Ishikawa (cell line): ENCODE data around the gene SPINK14.

Experiments used
- CEBPB ChIP-seq: IDR thresholded peaks from 2 replicates; pipeline ENCODE4 v1.6.1; 2012
- CREB1 ChIP-seq: IDR thresholded peaks from 2 replicates; pipeline ENCODE4 v1.6.1; 2012; ENCODE audit warnings: low read depth
- EGR1 ChIP-seq: IDR thresholded peaks from 2 replicates; pipeline ENCODE4 v1.6.1; 2012
- EP300 ChIP-seq: IDR thresholded peaks from 2 replicates; pipeline ENCODE4 v1.6.1; 2012; ENCODE audit warnings: borderline replicate concordance
- FOXM1 ChIP-seq: IDR thresholded peaks from 2 replicates; pipeline ENCODE4 v1.6.1; 2012; ENCODE audit warnings: low read depth, borderline replicate concordance
- MAX ChIP-seq: IDR thresholded peaks from 2 replicates; pipeline ENCODE4 v1.6.1; 2012
- NFIC ChIP-seq: IDR thresholded peaks from 2 replicates; pipeline ENCODE4 v1.6.1; 2012
- RAD21 ChIP-seq: IDR thresholded peaks from 2 replicates; pipeline ENCODE4 v1.6.1; 2012; ENCODE audit warnings: low read depth
- REST ChIP-seq: IDR thresholded peaks from 2 replicates; pipeline ENCODE4 v1.6.1; 2012; ENCODE audit warnings: low read depth, mild to moderate bottlenecking
- TAF1 ChIP-seq: IDR thresholded peaks from 2 replicates; pipeline ENCODE4 v1.6.1; 2012; ENCODE audit warnings: low read depth, mild to moderate bottlenecking
- TCF12 ChIP-seq: IDR thresholded peaks from 2 replicates; pipeline ENCODE4 v1.6.1; 2012; ENCODE audit warnings: low read depth
- TEAD4 ChIP-seq: IDR thresholded peaks from 2 replicates; pipeline ENCODE4 v1.6.1; 2012
- USF1 ChIP-seq: IDR thresholded peaks from 2 replicates; pipeline ENCODE4 v1.6.1; 2012
- YY1 ChIP-seq: IDR thresholded peaks from 2 replicates; pipeline ENCODE4 v1.6.1; 2012; ENCODE audit warnings: low read depth
- ZBTB7A ChIP-seq: IDR thresholded peaks from 2 replicates; pipeline ENCODE4 v1.6.1; 2012; ENCODE audit warnings: low read depth

The SPINK14 gene

GRCh38 chr5:148214665-148215185, 46.4 kb downstream of the SPINK14 start:
- TF ChIP-seq FOXM1 (no peak), YY1 (no peak), NFIC (no peak), RAD21 (no peak), TEAD4 (no peak), TAF1 (no peak), REST (no peak), CEBPB (no peak), TCF12 (no peak), ZBTB7A (no peak), MAX (no peak), EGR1 (no peak), EP300 (no peak), USF1 (no peak), CREB1 (no peak)

- no peak for TF ChIP-seq RAD21
- no peak for TF ChIP-seq EGR1
- no peak for TF ChIP-seq YY1
- no peak for TF ChIP-seq ZBTB7A
- no peak for TF ChIP-seq USF1
- TF ChIP-seq REST, result no peak
- no peak for TF ChIP-seq EP300
- TF ChIP-seq TAF1, result no peak
- TF ChIP-seq NFIC, result no peak
- no peak for TF ChIP-seq TEAD4
- no peak for TF ChIP-seq CREB1
- TF ChIP-seq TCF12, result no peak
- no peak for TF ChIP-seq CEBPB
- no peak for TF ChIP-seq FOXM1
- TF ChIP-seq MAX, result no peak
Measured at GRCh38 chr5:148221508-148221907, 53.2 kb downstream of the SPINK14 start.

- TF ChIP-seq MAX, result no peak
- TF ChIP-seq CREB1, result no peak
- no peak for TF ChIP-seq TAF1
- no peak for TF ChIP-seq EGR1
- no peak for TF ChIP-seq REST
- TF ChIP-seq CEBPB, result no peak
- no peak for TF ChIP-seq TCF12
- TF ChIP-seq FOXM1, result no peak
- no peak for TF ChIP-seq ZBTB7A
- no peak for TF ChIP-seq EP300
- TF ChIP-seq USF1, result no peak
Measured at GRCh38 chr5:148224117-148224742, 55.9 kb downstream of the SPINK14 start.
